OCI-M2 (cell line): ENCODE data around the gene RCSD1.
"Not testable (repeated sequence)": the region's sequence is repeated elsewhere in the genome, so short reads cannot be mapped to it uniquely, and the experiment has no call there.

Experiments used
- DNase-seq: peaks from one replicate; lab custom pipeline; 2025; ENCODE audit not compliant: unreplicated experiment; lab: John Stamatoyannopoulos, UW

Gene RCSD1

DNA sequence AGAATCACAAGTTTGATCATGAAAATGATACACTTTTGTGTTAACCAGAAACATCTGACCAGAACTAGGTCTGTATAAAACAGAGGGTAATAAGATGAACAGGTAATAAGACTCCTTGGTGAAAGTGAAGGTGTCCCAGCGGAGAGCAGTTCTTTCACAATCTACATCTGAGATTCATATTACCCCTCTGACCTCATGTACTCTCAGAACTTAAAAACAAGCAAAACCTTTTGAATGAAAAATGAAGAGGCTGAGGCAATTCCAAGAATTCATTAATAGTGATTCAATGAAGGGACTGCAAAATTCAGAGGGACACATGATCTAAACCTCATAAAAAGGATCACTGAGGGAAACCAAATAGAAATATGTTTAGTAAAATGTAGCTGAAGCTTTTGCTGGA, 80.8 kb downstream of the RCSD1 start:
- no peak for DNase-seq

- no peak for DNase-seq
These were observed 81.8 kb downstream of the RCSD1 start for GRCh38 chr1:167711797-167712196.

DNA sequence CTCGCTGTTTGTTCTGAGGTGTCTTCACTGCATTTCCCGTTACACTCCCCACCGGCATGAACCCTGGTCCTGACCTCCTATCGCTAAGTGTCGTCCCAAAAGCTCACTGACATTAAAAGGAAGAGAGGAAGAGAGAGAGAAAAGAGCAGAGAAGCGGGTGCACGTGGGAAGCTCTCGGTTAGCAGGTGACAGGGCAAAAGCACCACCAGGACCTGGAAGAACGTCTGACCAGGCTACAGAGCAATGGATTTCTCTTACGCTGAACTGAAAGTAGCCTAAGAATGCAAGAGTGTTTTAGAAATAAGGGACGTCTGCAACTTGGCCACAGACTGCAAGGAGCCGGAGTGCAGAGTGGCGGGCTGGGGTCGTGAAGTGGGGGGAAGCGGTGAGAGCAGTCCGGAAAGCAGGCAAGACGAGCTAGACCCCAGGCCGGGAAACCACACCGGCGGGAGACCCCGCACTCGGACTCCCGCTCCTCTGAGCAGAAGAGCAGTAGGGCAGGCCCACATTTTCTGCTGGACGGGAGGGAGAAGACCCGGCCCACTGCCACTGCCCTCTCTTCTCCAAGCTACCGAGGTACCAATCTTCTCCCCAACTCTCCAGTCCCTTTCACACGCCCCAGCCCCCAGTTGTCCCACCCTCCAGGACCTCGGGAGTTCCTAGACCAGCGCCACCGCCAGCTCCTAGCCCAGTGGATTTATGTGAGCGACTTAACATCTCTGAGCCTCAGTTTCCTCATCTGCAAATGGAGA, 83.5 kb downstream of the RCSD1 start:
- DNase-seq, result no peak

DNA sequence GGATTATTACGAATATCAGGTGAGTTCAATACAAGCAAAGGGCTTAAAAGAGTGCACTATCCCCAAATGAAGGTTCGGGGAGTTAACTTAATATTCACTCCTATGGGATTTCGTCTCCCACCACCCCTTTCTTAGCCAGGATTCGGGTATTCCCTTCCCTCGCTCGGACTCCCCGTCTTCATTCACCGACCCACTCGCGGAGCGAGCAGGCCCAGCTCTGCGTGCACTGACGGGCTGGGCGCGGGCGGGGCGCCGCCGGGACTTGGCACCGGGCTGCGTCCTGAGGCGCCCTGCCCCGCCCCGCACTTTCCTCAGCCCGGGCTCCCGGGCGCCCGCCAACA, 84.0 kb downstream of the RCSD1 start:
- DNase-seq, result no peak

DNA sequence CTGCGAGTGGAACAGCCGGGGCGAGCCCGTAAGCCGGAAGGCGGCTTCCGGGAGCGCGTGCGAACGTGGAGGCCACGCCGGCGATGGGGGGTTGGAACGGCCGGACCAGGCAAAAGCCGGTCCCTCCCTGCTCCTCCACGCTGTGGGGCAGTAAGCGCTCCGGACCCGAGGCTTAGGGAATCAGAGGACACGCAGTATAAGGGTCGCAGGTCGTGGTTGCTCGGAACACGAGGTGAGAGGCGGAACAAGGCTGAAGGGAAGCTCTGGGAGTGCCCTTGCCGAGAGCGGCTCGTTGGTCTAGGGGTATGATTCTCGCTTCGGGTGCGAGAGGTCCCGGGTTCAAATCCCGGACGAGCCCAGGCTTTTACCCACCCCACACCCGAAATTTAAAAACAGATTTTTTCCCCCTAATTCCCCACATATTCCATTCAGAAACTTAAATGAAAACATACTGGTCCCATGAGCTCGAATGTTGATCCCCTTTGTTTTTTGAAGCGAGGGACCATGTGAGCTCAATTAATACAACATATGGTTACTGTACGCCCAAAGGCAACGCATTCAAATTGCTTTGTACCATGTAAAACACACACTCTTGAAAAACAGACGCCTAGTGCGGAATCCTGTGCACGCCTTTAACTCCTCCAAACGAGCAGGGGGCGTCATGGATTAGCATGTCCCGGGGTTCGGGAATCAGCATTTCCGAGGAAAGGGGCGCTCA, 84.6 kb downstream of the RCSD1 start:
- peak; percentile 81 for DNase-seq

GRCh38 chr1:167715157-167715999, 85.3 kb downstream of the RCSD1 start:
- peak; percentile 80 for DNase-seq

DNA sequence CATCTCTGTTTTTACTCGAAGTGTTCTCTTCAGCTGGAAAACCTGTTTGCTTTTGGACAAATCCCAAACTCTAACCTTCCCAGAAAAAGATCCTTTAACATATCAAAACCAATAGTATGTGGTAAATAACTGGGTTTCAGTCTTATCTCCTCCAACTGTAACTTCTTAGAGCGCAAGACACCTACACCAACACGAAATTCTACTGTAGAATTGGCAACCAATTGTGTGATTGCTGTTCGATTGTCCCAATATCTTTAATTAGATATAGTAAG, 85.9 kb downstream of the RCSD1 start:
- no peak for DNase-seq

GRCh38 chr1:167717351-167717750, 87.3 kb downstream of the RCSD1 start:
- DNase-seq, result no peak

DNA sequence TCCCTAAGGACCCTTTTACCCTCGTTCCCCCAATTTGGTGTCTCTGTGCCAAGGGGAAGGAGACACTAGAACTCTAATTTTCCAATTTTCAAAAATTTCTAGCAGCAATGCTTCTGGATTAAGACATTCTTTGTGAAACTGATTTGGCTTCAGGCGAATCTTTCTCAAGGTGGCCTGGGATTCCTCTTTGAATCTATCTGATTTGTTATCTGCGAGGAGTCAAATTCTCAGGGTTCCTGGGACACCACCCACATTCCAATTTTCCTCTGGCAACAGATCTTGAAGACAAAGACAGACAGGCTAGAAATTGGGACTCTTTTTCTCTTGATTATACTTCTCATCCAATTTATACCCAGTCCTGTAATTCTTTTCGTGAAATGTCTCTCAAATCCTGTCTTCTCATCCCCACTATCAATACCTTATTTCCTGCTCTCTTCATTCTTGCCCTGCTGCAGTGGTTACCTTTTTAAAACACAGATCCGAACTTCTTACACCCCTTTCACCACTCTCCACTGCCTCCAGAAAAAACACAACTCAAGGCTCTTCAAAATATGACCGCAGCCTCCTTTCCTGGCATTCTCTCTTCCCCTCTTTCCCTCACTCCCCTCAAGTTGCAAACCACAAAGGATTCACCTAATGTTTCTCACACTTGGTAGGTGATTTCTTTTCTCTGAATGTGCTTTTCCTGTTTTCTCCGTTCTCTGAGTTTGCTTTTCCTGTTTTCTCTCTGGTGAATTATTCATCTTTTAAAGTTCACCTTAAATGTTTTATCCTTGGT, 89.1 kb downstream of the RCSD1 start:
- DNase-seq, result no peak

DNA sequence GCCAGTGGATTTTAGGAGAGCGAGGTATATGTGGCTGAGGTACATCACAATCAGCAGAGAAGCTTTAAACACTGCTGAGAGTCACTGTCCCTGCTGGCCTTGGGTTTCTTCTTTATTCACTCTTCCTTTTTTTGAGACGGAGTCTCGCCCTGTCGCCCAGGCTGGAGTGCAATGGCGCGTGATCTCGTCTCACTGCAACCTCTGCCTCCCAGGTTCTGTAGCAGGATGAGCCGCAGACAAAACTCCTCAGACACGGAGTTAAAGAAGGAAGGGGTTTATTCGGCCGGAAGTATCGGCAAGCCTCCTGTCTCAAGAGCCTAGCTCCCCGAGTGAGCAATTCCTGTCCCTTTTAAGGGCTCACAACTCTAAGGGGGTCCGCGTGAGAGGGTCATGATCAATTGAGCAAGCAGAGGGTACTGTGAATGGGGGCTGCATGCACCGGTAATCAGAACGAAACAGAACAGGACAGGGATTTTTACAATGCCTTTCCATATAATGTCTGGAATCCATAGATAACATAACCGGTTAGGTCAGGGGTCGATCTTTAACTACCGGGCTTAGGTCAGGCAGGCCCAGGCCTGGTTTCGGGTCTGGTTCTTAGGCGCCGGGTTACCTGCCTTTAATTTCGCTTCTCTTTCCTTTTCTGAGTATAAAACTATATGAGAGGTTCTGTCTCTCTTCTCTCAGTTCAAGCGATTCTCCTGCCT, 89.8 kb downstream of the RCSD1 start:
- not testable (repeated sequence) for DNase-seq

DNA sequence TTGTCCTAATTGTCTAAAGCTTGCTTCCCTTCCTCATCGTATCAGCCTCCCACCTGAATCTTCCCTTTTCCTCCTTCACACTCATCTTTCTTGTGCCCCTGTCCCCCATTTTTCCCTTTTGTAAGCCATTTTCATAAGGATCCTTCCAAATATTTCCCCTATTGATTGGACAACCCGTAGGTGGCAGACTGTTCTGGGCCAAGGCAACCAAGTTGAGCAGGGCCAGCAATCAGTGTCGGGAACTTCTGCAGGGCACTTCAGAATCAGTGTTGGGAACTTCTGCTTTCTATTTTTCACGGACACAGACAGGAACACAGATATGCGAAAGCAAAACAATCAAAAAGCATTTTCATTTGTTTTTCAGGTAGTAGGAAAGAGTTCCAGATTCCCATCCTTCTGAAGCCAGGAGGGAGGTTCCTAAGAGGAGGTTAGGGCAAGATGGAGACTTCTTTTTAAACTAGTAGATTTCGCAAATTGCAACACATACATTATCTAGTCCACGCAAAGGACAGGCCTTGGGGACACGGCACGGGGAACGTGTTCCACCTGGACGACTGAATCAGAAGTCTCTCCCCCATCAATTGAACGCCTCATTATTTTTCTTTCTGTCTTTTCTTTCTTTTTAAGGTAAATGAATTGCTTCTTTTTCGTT, 91.1 kb downstream of the RCSD1 start:
- no peak for DNase-seq

- DNase-seq, result peak; percentile 38
These were observed 91.7 kb downstream of the RCSD1 start, which contains the start of gene MPZL1 for GRCh38 chr1:167721617-167722151. Gene MPZL1 (plus strand): TSS chr1:167721982. CDS start chr1:167722152, 170 bp downstream.

DNA sequence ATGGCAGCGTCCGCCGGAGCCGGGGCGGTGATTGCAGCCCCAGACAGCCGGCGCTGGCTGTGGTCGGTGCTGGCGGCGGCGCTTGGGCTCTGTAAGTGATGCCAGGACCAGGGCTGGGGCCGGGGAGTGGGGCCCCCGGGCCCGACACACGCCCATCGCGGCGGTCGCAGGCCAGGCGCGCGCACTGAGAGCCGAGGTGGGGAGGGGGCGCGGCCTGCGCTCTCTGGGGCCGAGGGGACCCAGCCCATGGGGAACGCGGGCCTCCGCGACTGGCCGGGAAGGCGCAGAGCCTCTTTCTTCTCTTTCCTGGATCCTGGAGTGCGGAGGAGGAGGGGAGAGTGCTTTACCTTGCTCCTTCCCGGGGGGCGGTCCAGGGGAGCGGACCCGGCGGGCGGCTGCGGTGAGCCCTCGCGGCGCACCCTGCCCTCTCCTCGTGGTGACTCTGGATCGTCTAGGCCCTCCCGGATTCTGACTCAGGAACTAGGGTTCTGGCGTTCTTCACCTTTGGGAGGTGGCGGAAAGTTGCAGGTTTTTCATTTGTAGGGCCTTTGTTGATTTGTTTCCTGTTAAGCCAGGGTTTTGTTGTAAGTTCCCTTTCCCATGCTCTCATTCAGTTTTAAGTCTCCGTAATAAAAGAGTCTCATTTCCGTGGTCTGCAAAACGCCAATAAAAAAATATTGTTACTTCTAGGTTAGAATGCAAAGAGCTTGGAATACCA, 92.3 kb downstream of the RCSD1 start:
- DNase-seq, result no peak

- no peak for DNase-seq
These were observed 92.8 kb downstream of the RCSD1 start for GRCh38 chr1:167722870-167723251.

GRCh38 chr1:167723707-167724323, 93.8 kb downstream of the RCSD1 start:
- DNase-seq, result no peak

DNA sequence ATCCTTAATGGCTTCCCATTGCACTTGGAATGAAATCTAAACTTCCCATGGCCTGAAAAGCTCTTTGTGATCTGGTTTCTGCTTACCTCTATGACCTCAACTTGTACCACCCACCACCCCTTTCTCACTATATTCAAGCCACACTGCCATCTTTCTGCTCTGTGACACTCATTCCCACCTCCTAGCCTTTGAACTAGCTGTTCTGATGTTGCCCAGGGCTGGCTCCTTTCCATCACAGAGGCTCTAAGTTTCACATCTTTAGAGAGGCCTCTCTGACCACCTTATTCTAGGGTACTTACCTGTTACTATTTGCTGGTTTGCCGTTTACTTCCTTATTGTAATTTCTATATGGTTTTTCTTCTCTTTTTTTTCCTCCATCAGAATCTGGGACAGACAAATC, 96.0 kb downstream of the RCSD1 start:
- DNase-seq, result no peak

- no peak for DNase-seq
These were observed 98.9 kb downstream of the RCSD1 start for GRCh38 chr1:167728818-167729410.

GRCh38 chr1:167734227-167734626, 104.2 kb downstream of the RCSD1 start:
- DNase-seq, result no peak
